Sigmoid colon (tissue), 7 donors: ENCODE measurements around the gene CHADL. TPM values are rescaled to one million over a fixed set of nuclear protein-coding genes. Genes with fewer than 3 reads are reported as not detected.

Source experiments
- DNase-seq: peaks from one replicate; pipeline ENCODE4 v3.0.0-alpha.2; 2019
- H3K27ac ChIP-seq, 4 donors: fragments of 200-600 bp; sonication (generic); one replicate each; pipeline ENCODE4 v1.5.1; 2016 to 2019; ENCODE audit warnings: mild to moderate bottlenecking in 1 of 4
- H3K27me3 ChIP-seq, 3 donors: fragments of 200-600 bp; sonication (generic); one replicate each; pipeline ENCODE4 v1.5.1; 2019; ENCODE audit warnings: mild to moderate bottlenecking in 1 of 3
- H3K36me3 ChIP-seq, 4 donors: fragments of 200-600 bp; sonication (generic); one replicate each; pipeline ENCODE4 v1.5.1; 2016 to 2019
- H3K4me1 ChIP-seq, 4 donors: fragments of 200-600 bp; sonication (generic); one replicate each; pipeline ENCODE4 v1.5.1; 2017 to 2019
- H3K4me3 ChIP-seq, 4 donors: fragments of 200-600 bp; sonication (generic); one replicate each; pipeline ENCODE4 v1.5.1; 2017 to 2019; ENCODE audit warnings: mild to moderate bottlenecking in 2 of 4, moderate library complexity in 1 of 4
- H3K9me3 ChIP-seq, 4 donors: fragments of 200-600 bp in 3 of 4; sonication (generic) in 3 of 4; one replicate each; pipeline versions ENCODE4 v1.5.1 to v1.6.1; 2013 to 2019
- EP300 ChIP-seq, 4 donors: sonication (generic); formaldehyde crosslinking; IDR thresholded peaks; one replicate each; pipeline ENCODE4 v1.6.1; 2017; ENCODE audit warnings: antibody characterized with exemption in 4 of 4
- POLR2A ChIP-seq, 2 donors: fragments of 450-650 bp; IDR thresholded peaks; one replicate each; pipeline ENCODE4 v1.6.1; 2016; ENCODE audit warnings: antibody characterized with exemption in 2 of 2, mild to moderate bottlenecking in 2 of 2, moderate library complexity in 2 of 2
- POLR2AphosphoS5 ChIP-seq, 4 donors: sonication (generic); formaldehyde crosslinking; IDR thresholded peaks; one replicate each; pipeline ENCODE4 v1.6.1; 2017; ENCODE audit warnings: antibody characterized with exemption in 4 of 4
- WGBS, 2 donors: extraction: QIAGEN DNeasy Blood & Tissue Kit; methylation state at CpG; one replicate each; pipeline ENCODE4 v1.1.7; 2013; 5-methylcytosine and 5-hydroxymethylcytosine counted together
- intact Hi-C: fragments of 100-400 bp; cut with DNase I; formaldehyde crosslinking; loops from one replicate; pipeline ENCODE4 v1.15.1; 2023
- polyA plus RNA-seq, 3 donors: library from polyadenylated mRNA; stranded (reverse); fragments of 200-250 nt; gene quantifications; one replicate each; pipeline ENCODE4 v1.2.3, GENCODE V29; 2013
- total RNA-seq, 4 donors: library from RNA; depleted of rRNA; stranded (reverse); fragments of >200 nt; gene quantifications; one replicate each; pipeline ENCODE4 v1.1.0, GENCODE V29; 2016
- TF ChIP-seq, protein P1 (sequence below), 4 experiments: fragments of 450-650 bp in 3 of 4; fragments of 200-600 bp in 1 of 4; IDR thresholded peaks; one replicate each; pipeline ENCODE4 v1.5.1; 2016 to 2019; ENCODE audit warnings: antibody characterized with exemption in 4 of 4, mild to moderate bottlenecking in 3 of 4, moderate library complexity in 2 of 4
- donor health status: healthy with polysubstance abuse.
- donor health status: Bipolar disorder and iron deficiency.
- donor health status: healthy.

CHADL gene
- total and polyA plus RNA-seq, 7 donors: 0.46 to 25.5 (median 4.2) TPM

GRCh38 chr22:41222846-41223507, 17.8 kb downstream of the CHADL start:
- Histone ChIP-seq H3K9me3 (no peaks in the 10 kb centered on the region), H3K27me3 (no peaks in the 10 kb centered on the region), H3K36me3 (peaks cover 26 to 92% (median 57%) of the 10 kb centered on the region in 4 donors), H3K27ac (no peak overlapping the region), H3K4me1 (peaks cover 0 to 5% (median 4%) of the 10 kb centered on the region in 4 donors), H3K4me3 (no peak overlapping the region)
- intact Hi-C loops: no loop called here
- TF ChIP-seq, protein P1, sequence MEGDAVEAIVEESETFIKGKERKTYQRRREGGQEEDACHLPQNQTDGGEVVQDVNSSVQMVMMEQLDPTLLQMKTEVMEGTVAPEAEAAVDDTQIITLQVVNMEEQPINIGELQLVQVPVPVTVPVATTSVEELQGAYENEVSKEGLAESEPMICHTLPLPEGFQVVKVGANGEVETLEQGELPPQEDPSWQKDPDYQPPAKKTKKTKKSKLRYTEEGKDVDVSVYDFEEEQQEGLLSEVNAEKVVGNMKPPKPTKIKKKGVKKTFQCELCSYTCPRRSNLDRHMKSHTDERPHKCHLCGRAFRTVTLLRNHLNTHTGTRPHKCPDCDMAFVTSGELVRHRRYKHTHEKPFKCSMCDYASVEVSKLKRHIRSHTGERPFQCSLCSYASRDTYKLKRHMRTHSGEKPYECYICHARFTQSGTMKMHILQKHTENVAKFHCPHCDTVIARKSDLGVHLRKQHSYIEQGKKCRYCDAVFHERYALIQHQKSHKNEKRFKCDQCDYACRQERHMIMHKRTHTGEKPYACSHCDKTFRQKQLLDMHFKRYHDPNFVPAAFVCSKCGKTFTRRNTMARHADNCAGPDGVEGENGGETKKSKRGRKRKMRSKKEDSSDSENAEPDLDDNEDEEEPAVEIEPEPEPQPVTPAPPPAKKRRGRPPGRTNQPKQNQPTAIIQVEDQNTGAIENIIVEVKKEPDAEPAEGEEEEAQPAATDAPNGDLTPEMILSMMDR (IDR thresholded peaks at IDR 0.05): no peak
- TF ChIP-seq POLR2A (IDR thresholded peaks at IDR 0.05): no peak
- no peak for TF ChIP-seq EP300 (IDR thresholded peaks at IDR 0.05)
- no peak for TF ChIP-seq POLR2AphosphoS5 (IDR thresholded peaks at IDR 0.05)
- 94 to 95% methylated on average over 9 of the region's 9 CpGs for WGBS, 2 donors
- DNase-seq: no peak

GRCh38 chr22:41217553-41218157, 23.1 kb downstream of the CHADL start:
- Histone ChIP-seq H3K27me3 (no peaks in the 10 kb centered on the region), H3K27ac (peak overlapping the region; percentile 71 to 83 (median 73)), H3K36me3 (peaks cover 9 to 64% (median 25%) of the 10 kb centered on the region in 4 donors), H3K4me1 (peaks cover 0 to 21% (median 18%) of the 10 kb centered on the region in 4 donors), H3K9me3 (no peaks in the 10 kb centered on the region), H3K4me3 (peak overlapping the region in 2 of 4 donors; percentile 2 to 19)
- 40 to 72% methylated on average over 16 of the region's 16 CpGs for WGBS, 2 donors
- intact Hi-C loops: no loop called here
- DNase-seq: peak; percentile 90
- TF ChIP-seq EP300 (IDR thresholded peaks at IDR 0.05): no peak
- peak; percentile 35 to 62 (median 48) for TF ChIP-seq POLR2AphosphoS5 (IDR thresholded peaks at IDR 0.05)
- TF ChIP-seq, protein P1 (IDR thresholded peaks at IDR 0.05): no peak
- TF ChIP-seq POLR2A (IDR thresholded peaks at IDR 0.05): no peak

GRCh38 chr22:41216984-41217383, 23.7 kb downstream of the CHADL start:
- H3K27me3 ChIP-seq: no peaks in the 10 kb centered on the region
- H3K4me3 ChIP-seq: peak overlapping the region in 2 of 4 donors; percentile 2 to 19
- intact Hi-C loops: no loop called here
- H3K27ac ChIP-seq: peak overlapping the region; percentile 71 to 83 (median 73)
- peaks cover 9 to 60% (median 22%) of the 10 kb centered on the region in 4 donors for H3K36me3 ChIP-seq
- DNase-seq: peak; percentile 77
- WGBS, 2 donors: 84 to 87% methylated on average over 13 of the region's 13 CpGs
- H3K4me1 ChIP-seq: peaks cover 0 to 21% (median 18%) of the 10 kb centered on the region in 4 donors
- TF ChIP-seq POLR2AphosphoS5 (IDR thresholded peaks at IDR 0.05) (peak in 2 of 4 donors; percentile 4 to 15), EP300 (IDR thresholded peaks at IDR 0.05) (no peak)
- H3K9me3 ChIP-seq: no peaks in the 10 kb centered on the region

DNA sequence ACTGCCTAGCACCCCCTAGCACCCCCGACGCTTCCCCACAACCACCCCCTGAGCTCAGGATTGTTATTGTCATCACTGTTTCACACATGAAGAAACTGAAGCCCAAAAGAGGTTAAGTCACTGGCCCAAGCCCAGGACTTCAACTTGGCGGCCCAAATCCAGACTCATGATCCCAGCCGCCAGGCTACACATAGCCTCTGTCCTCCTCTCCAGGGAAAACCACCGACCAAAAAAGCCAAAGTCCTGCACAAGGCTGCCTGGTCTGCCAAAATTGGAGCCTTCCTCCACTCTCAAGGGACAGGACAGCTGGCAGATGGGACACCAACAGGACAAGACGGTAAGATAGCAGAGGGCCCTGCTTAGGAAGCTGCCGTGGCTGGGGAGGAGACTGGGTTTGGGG, 24.8 kb downstream of the CHADL start:
- TF ChIP-seq, protein P1 (IDR thresholded peaks at IDR 0.05): no peak
- TF ChIP-seq POLR2AphosphoS5 (IDR thresholded peaks at IDR 0.05) (no peak), POLR2A (IDR thresholded peaks at IDR 0.05) (no peak), EP300 (IDR thresholded peaks at IDR 0.05) (no peak)
- DNase-seq: no peak
- no peak overlapping the region for H3K4me3 ChIP-seq
- H3K9me3 ChIP-seq: no peaks in the 10 kb centered on the region
- H3K27me3 ChIP-seq: no peaks in the 10 kb centered on the region
- WGBS, 2 donors: 91 to 98% methylated on average over 7 of the region's 7 CpGs
- H3K36me3 ChIP-seq: peaks cover 5 to 57% (median 16%) of the 10 kb centered on the region in 4 donors
- intact Hi-C loops: no loop called here
- H3K27ac ChIP-seq: peak overlapping the region in 1 of 4 donors; percentile 83
- peaks cover 0 to 21% (median 18%) of the 10 kb centered on the region in 4 donors for H3K4me1 ChIP-seq

- no peak overlapping the region for H3K4me3 ChIP-seq
- no peaks in the 10 kb centered on the region for H3K27me3 ChIP-seq
- DNase-seq: no peak
- no peaks in the 10 kb centered on the region for H3K9me3 ChIP-seq
- H3K36me3 ChIP-seq: peaks cover under 1 to 57% (median 13%) of the 10 kb centered on the region in 4 donors
- WGBS, 2 donors: 97 to 98% methylated on average over 10 of the region's 10 CpGs
- H3K27ac ChIP-seq: no peak overlapping the region
- intact Hi-C loops: no loop called here
- peaks cover 0 to 21% (median 18%) of the 10 kb centered on the region in 4 donors for H3K4me1 ChIP-seq
- TF ChIP-seq, protein P1 (IDR thresholded peaks at IDR 0.05): no peak
- TF ChIP-seq POLR2A (IDR thresholded peaks at IDR 0.05) (no peak), EP300 (IDR thresholded peaks at IDR 0.05) (no peak), POLR2AphosphoS5 (IDR thresholded peaks at IDR 0.05) (no peak)
Observed at GRCh38 chr22:41215409-41215808, 25.3 kb downstream of the CHADL start.
